Measurements from ENCODE around the gene CBLB. TPM values are rescaled to one million over a fixed set of nuclear protein-coding genes. Genes with fewer than 3 reads are reported as not detected.

CBLB gene
- total RNA-seq, 1 donor from 2014 or later: 45.9 TPM

GRCh38 chr3:105629718-105630117, 239.1 kb downstream of the CBLB start:
- H3K27me3 Mint-ChIP-seq (ENCODE audit: low read depth, unreplicated experiment): no peaks in the 10 kb centered on the region
- no peak overlapping the region for H3K27ac Mint-ChIP-seq (ENCODE audit: unreplicated experiment)
- Histone ChIP-seq H4K20me1 (ENCODE audit: insufficient read depth, low read length) (no peaks in the 10 kb centered on the region), H3K79me2 (ENCODE audit: insufficient read depth, low read length) (no peaks in the 10 kb centered on the region), H2AFZ (ENCODE audit: low read depth, low read length) (no peak overlapping the region), H3K9ac (ENCODE audit: low read length) (no peak overlapping the region), H3K27me3 (ENCODE audit: insufficient read depth, low read length) (no peaks in the 10 kb centered on the region), H3K4me2 (ENCODE audit: low read length) (no peak overlapping the region), H3K27ac (ENCODE audit: low read depth, low read length) (no peak overlapping the region), H3K4me1 (ENCODE audit: insufficient read depth, low read length) (no peaks in the 10 kb centered on the region), H3K36me3 (ENCODE audit: insufficient read depth, low read length) (no peaks in the 10 kb centered on the region), H3K9me3 (ENCODE audit: insufficient read depth, low read depth, low read length) (no peaks in the 10 kb centered on the region), H3K4me3 (ENCODE audit: insufficient read depth, low read depth, low read length) (no peak overlapping the region)
- DNase-seq (ENCODE audit: low read depth) (no peak), FAIRE-seq (no peak)
- H3K4me1 Mint-ChIP-seq (ENCODE audit: low read depth, unreplicated experiment): no peaks in the 10 kb centered on the region
- peaks cover 2% of the 10 kb centered on the region for H3K9me3 Mint-ChIP-seq (ENCODE audit: unreplicated experiment)
- H3K36me3 Mint-ChIP-seq (ENCODE audit: low read depth, unreplicated experiment): no peaks in the 10 kb centered on the region
- no peak for TF ChIP-seq EZH2 (IDR thresholded peaks at IDR 0.05; ENCODE audit: insufficient read depth, low read length)
- no peak for TF ChIP-seq CTCF (IDR thresholded peaks at IDR 0.05; ENCODE audit: insufficient read depth, low read depth, low read length)
- no peak overlapping the region for H3K4me3 Mint-ChIP-seq (ENCODE audit: unreplicated experiment)

GRCh38 chr3:105626739-105627138, 242.1 kb downstream of the CBLB start:
- Histone ChIP-seq H3K27ac (ENCODE audit: low read depth, low read length) (no peak overlapping the region), H3K36me3 (ENCODE audit: insufficient read depth, low read length) (no peaks in the 10 kb centered on the region), H3K4me1 (ENCODE audit: insufficient read depth, low read length) (no peaks in the 10 kb centered on the region), H3K4me3 (ENCODE audit: insufficient read depth, low read depth, low read length) (no peak overlapping the region), H3K79me2 (ENCODE audit: insufficient read depth, low read length) (no peaks in the 10 kb centered on the region), H4K20me1 (ENCODE audit: insufficient read depth, low read length) (no peaks in the 10 kb centered on the region), H3K4me2 (ENCODE audit: low read length) (no peak overlapping the region), H3K9ac (ENCODE audit: low read length) (no peak overlapping the region), H3K27me3 (ENCODE audit: insufficient read depth, low read length) (no peaks in the 10 kb centered on the region), H2AFZ (ENCODE audit: low read depth, low read length) (no peak overlapping the region), H3K9me3 (ENCODE audit: insufficient read depth, low read depth, low read length) (no peaks in the 10 kb centered on the region)
- Mint-ChIP-seq H3K27ac (ENCODE audit: unreplicated experiment) (no peak overlapping the region), H3K36me3 (ENCODE audit: low read depth, unreplicated experiment) (no peaks in the 10 kb centered on the region), H3K4me3 (ENCODE audit: unreplicated experiment) (no peak overlapping the region), H3K9me3 (ENCODE audit: unreplicated experiment) (peaks cover 2% of the 10 kb centered on the region), H3K27me3 (ENCODE audit: low read depth, unreplicated experiment) (no peaks in the 10 kb centered on the region), H3K4me1 (ENCODE audit: low read depth, unreplicated experiment) (no peaks in the 10 kb centered on the region)
- no peak for TF ChIP-seq CTCF (IDR thresholded peaks at IDR 0.05; ENCODE audit: insufficient read depth, low read depth, low read length)
- no peak for TF ChIP-seq EZH2 (IDR thresholded peaks at IDR 0.05; ENCODE audit: insufficient read depth, low read length)
- no peak for FAIRE-seq
- DNase-seq (ENCODE audit: low read depth): no peak

- no peaks in the 10 kb centered on the region for H3K27me3 ChIP-seq (ENCODE audit: insufficient read depth, low read length)
- Mint-ChIP-seq H3K27me3 (ENCODE audit: low read depth, unreplicated experiment) (no peaks in the 10 kb centered on the region), H3K4me3 (ENCODE audit: unreplicated experiment) (no peak overlapping the region), H3K36me3 (ENCODE audit: low read depth, unreplicated experiment) (no peaks in the 10 kb centered on the region), H3K27ac (ENCODE audit: unreplicated experiment) (no peak overlapping the region), H3K4me1 (ENCODE audit: low read depth, unreplicated experiment) (peaks cover 6% of the 10 kb centered on the region), H3K9me3 (ENCODE audit: unreplicated experiment) (no peaks in the 10 kb centered on the region)
- DNase-seq (ENCODE audit: low read depth): no peak
- H3K36me3 ChIP-seq (ENCODE audit: insufficient read depth, low read length): no peaks in the 10 kb centered on the region
- no peak overlapping the region for H3K4me3 ChIP-seq (ENCODE audit: insufficient read depth, low read depth, low read length)
- H2AFZ ChIP-seq (ENCODE audit: low read depth, low read length): no peak overlapping the region
- H4K20me1 ChIP-seq (ENCODE audit: insufficient read depth, low read length): no peaks in the 10 kb centered on the region
- H3K4me1 ChIP-seq (ENCODE audit: insufficient read depth, low read length): no peaks in the 10 kb centered on the region
- no peak overlapping the region for H3K4me2 ChIP-seq (ENCODE audit: low read length)
- no peaks in the 10 kb centered on the region for H3K9me3 ChIP-seq (ENCODE audit: insufficient read depth, low read depth, low read length)
- no peaks in the 10 kb centered on the region for H3K79me2 ChIP-seq (ENCODE audit: insufficient read depth, low read length)
- TF ChIP-seq CTCF (IDR thresholded peaks at IDR 0.05; ENCODE audit: insufficient read depth, low read depth, low read length) (no peak), EZH2 (IDR thresholded peaks at IDR 0.05; ENCODE audit: insufficient read depth, low read length) (no peak)
- FAIRE-seq: no peak
- H3K9ac ChIP-seq (ENCODE audit: low read length): no peak overlapping the region
- no peak overlapping the region for H3K27ac ChIP-seq (ENCODE audit: low read depth, low read length)
Observed at GRCh38 chr3:105622169-105622568, 246.6 kb downstream of the CBLB start.

All from astrocyte (in vitro differentiated cells and primary cell).